ENCODE measurements around the gene SKAP2.

Gene SKAP2

DNA sequence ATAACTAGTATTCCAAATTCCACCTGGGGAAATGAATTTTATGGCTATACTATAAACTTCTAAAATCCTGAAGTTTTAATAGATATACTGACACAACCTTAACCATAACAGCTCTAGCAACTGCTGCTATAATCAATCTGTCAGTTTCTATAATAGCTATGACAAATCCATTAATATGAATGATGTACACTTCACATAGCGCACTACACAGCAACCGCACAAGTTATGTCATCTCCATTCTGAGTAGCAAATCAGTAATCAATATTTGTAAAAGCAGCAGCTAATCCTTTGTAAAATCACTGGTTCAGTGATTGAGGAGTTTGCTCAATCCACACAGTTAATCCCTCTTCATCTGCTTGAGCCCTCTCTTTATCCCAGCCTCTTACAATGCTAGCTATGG, 105.3 kb downstream of the SKAP2 start:
- DNase-seq (ENCODE audit: low read depth): no peak

DNA sequence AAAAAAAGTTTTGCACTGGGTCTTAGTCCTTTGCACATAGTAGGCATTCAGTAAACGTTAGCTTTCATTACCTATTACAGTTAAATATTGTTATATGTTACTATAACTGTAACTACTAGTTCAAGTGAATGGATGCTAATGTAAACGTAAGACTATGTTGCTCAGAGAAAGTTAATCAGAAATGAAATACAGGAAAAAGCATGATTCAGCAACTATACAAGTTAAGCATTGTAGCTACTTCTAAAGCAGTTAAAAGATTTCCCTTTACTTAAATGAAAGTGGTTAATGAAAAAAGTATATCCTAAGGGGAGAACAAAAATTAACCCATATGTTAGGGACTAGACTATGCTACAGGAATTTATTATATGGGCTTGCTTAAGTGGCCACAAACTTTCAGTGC, 121.2 kb downstream of the SKAP2 start:
- DNase-seq (ENCODE audit: low read depth): no peak

DNA sequence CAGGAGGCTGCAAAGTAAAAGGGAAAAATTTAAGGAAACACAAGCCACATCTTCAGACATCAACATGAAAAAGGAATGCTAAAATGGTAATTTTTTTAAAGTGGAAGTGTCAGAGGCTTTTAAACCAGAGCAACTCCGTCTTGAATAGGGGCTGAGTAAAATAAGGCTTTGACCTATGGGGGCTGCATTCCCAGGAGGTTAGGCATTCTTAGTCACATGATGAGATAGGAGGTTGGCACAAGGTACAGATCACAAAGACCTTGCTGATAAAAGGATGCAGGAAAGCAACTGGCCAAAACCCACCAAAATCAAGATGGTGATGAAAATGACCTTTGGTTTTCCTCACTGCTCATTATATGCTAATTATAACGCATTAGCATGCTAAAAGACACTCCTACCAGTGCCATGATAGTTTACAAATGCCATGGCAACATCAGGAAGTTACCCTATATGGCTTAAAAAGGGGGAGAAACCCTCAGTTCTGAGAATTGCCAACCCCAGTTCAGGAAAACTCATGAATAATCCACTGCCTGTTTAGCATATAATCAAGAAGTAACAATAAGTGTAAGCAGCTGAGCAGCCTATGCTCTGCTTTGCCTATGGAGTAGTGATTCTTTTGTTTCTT, 128.3 kb downstream of the SKAP2 start:
- no peak for DNase-seq (ENCODE audit: low read depth)

DNA sequence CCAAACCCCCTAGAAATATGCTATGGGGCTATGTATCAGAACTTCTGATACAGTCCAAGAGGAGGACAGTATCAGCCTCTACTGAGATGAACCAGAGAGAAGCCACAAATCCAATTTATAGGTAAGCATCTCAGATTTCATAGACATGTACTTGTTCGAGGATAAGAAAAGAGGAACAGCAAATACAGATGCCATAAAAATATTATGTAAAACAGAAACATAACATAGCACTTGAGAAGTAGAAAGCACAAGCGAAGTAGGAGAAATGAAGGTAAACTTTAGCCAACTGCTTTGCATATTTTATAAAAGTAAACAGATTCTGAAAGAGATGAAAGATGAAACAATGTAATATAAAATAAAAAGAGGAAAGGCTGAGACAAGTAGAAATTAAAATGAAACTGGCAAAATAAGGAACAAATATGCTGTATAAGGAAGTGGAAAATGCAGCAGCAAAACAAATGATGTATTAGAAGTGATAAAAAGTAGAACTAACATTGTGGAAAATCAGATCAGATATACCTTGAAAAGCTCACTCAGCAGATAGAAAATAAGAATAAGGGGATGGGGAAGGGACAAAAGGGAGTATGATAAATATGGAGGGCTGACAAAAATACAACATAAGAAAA, 135.1 kb downstream of the SKAP2 start:
- DNase-seq (ENCODE audit: low read depth): no peak

DNA sequence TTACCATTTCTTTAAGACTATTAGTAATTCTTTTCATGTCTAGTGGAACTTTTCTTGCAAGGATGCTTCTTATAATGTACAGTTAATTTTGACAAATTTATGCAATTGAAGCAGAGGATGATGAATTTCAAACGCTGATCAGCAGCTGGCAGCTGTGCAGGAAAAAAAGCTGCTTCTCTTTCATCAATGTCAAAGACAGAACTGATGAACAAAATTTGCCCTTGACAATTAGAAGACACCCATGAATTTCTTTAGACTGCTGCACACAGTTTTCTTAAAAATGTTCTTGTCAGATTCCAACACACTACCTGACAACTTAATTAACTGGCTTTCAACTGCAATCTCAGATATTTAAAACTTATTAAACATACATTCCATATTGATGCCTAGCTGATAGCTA, 138.3 kb downstream of the SKAP2 start:
- DNase-seq (ENCODE audit: low read depth): no peak

DNA sequence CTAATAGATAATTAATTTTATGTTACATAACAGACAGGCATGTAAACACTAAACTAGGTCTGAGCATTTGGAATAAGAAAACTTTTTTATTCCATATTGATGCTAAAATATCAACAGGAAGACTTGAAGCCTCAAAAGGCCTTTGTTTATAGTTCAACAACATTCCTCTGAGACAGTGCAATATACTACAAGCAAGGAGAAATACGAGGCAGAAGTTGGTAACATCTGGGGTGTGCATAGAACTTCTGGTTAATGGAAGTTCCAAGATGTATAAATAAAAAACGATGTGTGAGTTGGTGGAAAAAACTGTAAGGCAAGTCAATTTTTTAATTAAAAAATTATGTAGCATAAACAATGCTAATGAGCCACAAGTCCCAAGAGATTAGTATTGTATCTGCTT, 139.6 kb downstream of the SKAP2 start:
- no peak for DNase-seq (ENCODE audit: low read depth)

DNA sequence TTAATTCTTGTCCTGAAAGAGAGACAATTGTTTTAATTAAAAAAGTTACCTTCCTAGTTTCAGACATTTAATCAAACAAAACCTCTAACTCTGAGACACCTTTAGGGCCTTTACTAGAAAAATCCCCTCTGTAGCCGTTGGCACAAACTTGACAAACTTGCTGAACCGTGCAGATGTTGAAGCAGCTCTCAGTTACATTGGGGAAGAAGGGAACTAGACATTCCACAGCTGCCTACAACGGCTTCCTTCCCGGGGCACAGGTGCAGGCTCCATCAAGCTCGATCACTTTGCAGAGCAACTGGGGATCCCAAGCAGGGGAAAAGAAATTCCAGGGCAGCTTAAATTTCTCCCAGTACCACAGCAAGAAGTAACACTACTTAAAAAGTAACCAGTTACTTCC, 141.3 kb downstream of the SKAP2 start:
- no peak for DNase-seq (ENCODE audit: low read depth)

DNA sequence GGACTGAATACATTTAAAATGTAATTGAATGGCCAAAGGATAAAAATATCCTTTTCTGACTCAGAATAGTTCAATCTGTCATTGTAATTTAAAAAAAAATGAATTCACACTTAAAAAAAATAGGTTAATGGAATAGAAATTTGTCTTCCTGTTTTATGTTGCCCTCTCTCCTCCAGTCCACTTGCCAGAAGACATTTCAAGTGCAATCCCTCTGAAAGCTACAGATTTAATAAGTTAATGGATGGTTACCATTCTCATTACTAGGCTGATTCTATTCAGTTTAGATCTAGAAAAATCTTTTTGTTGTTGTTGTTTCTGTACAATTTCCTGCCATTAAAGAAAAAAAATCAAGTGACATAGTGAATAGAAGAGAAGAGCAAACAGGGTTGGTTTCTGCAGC, 142.9 kb downstream of the SKAP2 start:
- no peak for DNase-seq (ENCODE audit: low read depth)

DNA sequence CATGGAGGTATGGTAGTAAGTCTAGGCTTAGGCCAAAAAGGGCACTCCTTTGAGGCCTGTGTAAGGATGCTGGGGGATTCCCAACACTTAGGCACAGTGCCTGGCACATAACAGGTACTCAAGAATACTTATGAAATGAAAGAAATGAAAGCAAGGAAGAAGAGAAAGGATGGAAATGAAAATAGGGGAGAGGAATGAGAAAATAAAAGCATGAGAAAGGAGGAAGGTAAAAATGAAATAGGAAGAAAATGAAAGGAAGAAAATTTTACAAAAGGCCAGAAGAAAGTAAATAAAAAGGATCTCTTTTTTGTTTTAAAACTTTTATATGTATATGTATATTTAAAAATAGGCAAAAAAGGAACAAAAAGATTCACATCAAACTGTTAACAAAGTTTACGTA, 146.3 kb downstream of the SKAP2 start:
- DNase-seq (ENCODE audit: low read depth): no peak

DNA sequence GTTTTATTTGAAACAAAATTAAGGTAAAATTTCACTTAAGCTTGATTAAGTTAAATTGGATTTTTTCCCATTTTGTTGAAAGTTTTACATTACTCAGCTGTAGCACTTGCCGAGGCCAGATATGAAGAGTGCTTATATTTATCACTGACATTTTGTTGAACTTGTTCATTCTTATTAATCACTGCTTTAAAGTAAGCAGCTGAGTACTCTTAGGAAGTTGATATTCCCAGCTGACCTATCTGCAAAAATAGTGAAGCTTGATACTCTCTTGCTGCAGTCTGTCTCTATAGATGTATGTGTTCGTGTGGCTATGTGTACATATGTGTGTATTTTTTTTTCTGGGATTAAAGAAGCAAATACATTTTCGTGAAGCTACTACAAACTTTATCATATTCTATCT, 150.0 kb downstream of the SKAP2 start:
- DNase-seq (ENCODE audit: low read depth): no peak

DNA sequence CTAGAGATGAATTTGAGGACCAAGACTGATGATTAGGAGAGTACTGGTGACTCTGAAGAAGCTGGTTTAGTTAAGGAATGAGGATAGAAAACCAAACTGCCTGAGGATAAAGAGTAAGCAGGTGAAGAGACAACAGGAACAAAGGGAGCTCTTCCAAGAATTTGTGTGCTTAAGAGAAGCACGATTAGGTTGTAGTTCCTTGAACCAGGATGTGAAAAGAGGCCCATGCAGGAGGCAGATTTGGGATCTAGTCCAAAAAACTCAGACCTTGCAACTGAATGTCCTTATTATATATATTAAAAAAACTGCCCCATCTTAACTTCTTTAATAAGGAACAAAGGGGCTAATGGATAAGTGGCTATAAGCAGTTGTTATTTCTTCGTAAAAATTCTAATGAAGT, 150.4 kb downstream of the SKAP2 start:
- no peak for DNase-seq (ENCODE audit: low read depth)

DNA sequence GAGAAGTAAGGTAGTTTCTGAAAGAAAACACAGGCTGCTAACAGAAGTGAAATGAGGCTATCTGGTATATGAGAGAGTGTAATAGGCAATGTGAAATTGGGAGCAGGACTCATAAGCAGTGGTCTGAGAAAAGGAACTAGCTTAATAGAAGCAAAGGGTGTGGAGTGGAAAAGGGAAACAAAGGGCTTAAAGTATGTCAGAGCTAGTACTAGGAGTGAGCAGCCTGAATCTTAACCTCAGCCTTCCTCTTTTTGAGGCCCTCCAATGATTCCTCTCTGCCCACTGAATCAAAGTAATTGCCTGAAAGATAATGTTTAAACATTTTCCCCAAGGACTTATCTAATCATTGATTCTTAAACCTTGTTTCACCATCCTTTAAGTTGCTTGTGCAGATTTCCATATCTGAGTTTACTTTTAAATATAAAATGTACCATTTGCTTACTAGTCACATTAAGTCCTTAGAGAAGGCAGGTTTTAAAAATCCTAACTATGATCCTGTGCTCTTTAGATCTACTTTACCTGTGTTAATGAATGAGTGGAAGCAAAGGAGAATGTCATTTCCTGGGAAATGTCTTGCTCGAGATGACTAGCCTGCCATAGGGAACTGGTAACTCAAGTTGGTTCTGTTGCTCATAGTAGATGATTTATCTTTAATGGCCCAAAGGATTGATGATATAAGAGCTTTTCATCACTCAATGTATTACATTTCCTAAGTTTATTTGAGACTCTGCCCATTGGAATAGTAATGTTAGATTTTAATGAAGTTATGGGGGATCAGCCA, 155.0 kb downstream of the SKAP2 start:
- no peak for DNase-seq (ENCODE audit: low read depth)

DNA sequence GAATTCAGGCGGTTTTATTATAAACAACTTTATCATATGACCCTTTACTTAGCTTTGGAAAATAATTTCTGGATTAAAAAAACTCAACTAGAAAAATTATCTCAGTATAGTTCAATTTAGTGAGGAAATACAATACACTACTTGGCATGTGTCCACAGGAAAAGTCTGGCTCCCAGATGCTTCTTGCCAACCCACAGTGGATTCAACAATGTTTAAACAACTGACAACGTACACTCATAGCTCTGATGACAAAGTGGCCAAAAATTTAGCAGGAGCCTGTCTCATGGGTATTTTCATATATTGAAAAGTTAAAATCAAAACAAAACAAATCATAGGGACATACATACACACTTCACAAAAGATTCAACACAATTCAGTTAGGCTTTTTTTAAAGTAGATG, 158.8 kb downstream of the SKAP2 start:
- DNase-seq (ENCODE audit: low read depth): peak; percentile 95

DNA sequence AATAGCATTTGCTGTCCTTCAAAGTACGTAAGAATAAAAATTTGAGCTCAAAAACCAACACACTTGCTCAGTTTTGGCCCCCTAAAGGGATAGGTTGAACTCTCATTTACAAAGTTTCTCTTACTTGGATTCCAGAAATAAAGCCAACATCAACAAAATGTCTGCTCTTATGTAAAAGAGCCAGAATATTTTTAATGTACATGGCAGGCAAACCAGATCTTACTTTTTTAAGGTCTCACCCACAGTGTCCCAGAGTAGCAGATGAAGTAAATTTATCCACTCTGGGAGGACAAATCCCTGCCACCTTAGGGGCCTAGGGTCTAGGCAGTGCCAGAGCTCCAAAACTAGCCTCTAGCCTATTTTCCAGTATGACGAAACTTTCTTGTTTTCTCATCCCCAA, 159.6 kb downstream of the SKAP2 start:
- DNase-seq (ENCODE audit: low read depth): no peak

DNA sequence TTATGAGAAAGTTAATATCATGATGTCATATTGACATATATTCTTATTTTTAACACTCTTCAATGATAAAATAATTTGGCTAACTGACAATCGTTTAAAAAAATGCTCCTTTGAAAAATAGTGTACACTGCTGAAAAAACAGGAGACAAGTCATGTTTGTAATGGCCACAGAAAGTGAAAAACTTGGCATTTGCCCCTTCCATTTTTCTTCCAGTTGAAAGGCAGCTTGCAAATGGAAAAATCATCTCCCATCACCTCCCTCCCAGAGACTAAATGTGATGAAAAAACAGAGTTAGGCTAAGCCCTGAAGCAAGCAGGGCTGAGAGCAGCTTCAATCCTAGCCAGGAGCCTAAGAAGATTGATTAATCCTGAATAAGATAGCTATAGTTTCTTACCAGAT, 160.4 kb downstream of the SKAP2 start:
- no peak for DNase-seq (ENCODE audit: low read depth)

DNA sequence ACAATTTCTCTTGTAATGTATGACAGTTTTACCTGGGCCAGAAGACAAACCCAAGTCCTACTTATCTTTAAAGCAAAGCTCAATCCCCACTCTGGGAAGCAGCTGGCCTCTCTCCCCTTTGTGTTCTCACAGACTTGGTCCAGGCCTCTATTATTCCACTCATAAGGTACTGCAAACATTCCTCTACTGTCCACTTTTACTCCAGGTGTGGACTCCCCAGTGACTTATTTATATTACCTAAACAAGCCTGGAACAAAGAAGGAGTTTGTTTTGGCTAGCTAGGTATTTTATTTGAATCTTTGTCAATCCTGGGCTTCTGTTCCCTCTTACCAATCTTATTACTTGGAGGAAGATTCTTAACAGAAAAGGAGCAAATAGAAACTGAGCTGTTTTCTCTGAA, 163.5 kb downstream of the SKAP2 start:
- no peak for DNase-seq (ENCODE audit: low read depth)

DNA sequence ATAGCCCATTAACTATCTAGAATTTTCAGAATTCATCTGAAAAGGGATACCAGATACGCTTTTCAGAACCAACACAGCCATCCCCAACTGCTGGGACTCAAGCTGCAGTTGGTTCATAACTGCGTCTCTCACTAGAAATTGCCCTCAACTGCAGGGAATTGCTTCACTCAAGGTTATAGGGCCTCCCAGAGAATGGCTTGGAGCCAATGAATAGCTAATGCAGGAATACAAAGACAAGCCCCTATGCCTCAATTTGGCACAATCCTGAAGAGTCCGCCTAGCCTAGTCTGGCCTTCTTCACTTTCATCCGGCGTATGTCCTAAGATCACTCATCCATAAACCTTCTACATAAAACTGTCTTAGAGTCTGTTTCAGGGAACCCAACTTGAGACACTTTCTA, 164.0 kb downstream of the SKAP2 start:
- DNase-seq (ENCODE audit: low read depth): no peak

DNA sequence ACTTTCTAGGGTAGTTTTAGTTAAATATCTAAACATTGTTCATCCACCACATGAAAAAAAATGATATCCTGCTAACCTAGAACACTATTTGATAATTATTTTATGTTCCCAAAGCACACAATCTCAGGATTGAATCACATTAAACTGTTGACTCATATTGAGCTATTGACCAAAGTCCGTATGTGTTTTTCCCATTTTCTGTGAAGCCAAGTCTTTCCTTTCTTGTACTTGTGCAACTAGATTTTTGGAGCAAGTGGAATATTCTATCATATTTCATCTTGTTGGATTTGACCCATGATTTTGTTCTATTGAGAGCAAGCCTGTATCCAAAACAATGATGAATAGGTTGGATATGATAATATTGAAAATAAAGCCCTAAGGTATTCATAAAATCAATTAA, 164.6 kb downstream of the SKAP2 start:
- DNase-seq (ENCODE audit: low read depth): no peak

DNA sequence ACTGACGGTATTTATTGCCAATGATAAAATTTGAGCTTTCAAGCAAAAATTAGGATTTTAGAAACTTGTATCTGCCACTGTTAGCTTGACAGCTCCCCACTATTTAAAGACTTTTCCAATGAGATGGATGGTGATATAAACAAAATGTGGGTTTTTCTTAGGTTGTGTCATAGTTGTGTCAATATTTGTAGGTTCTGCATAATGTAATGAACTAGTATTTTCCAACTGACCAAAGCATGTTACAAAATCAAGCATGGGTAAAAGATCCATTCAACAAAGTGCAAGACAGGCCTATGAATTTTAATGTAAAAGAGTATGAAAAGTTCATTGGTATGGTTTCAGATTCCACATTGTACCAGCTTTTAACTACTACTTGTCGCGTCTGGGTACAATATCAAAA, 165.6 kb downstream of the SKAP2 start:
- no peak for DNase-seq (ENCODE audit: low read depth)

DNA sequence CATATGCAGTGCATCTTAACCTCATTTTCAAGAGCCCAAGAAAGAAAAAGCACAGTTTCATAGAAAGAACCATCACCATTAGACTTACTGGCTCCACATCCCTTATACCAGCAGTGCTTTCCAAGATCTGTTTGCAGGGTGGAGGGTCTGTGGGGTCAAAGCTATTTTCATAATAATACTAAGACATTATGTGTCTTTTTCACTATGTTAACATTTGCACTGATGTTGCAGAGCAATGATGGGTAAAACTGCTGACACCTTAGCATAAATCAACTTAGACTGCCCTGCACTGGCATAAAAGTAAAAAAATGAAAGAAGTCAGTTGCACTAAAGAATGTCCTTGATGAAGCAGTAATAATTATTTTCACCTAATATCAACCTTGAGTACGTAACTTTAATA, 166.2 kb downstream of the SKAP2 start:
- DNase-seq (ENCODE audit: low read depth): no peak

DNA sequence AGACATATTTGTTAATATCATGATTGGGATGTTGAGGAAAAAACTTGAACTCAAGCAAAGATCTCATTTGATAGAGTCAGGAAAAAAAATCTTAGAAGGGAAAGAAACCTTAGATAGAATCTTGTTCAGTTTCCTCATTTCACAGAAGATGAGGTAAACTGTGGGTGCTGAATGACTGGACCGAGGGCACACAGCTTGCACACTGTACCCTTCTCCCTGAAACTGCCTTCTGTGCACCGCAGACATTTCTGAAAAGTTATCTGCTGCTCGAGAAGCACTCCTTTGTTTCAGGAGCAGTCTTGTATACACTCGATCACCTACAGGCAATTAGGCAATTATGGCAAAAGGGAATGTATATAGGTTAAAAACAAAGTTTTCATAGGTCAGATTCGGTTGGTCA, 167.4 kb downstream of the SKAP2 start:
- no peak for DNase-seq (ENCODE audit: low read depth)

DNA sequence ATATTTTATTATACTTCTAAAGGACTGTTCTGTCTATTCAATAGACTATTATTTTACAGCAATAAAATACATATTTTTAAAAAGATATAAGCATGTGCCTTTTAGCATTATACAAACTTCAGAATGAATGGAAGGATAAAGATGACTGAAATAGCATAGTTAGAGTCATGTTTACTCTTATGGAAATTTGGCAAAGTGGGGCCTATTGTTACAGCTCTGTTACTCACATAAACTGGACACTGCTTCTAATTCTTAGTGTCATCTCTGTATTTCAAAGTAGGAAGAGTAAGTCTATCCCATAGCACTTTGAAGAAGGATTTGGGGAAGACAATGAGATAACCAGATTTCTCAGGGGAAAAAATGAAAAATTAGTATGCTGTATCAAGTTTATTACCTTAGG, 168.2 kb downstream of the SKAP2 start:
- no peak for DNase-seq (ENCODE audit: low read depth)

DNA sequence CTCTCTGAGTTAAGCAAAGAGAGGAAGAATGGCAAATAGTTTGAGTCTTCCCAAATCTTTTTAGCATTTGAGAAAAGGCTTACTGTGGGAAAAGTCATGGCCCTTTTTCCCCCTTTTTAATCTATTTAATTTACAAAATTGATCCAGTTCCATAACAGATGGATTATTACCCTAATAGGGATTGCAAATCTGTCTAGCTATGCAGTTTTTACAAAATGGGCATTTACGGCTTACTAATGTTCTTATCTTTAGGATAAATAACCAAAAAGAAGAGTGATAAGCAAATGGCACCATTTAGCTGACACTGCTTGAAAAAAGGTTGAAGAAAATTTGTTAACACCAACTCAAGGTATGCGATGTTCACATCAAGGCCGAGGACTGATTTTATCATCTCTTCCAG, 169.7 kb downstream of the SKAP2 start:
- no peak for DNase-seq (ENCODE audit: low read depth)

DNA sequence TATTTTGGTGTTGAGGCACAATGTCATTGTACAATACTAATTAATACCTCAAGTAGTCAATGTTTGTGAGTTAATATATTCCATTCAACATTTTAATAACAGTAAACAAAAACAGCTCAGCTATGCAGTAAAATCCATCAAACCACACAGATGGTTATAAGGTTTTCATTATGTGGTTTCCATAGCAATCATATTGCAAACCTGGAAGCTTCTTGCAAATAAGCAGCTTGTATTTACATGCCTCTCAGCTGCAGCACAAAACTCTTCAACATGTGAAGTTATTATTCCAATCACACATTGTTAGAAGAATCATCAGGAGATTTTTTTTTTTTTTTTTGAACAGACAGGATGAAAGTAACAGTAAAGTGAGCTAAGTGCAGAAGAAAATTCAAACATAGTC, 170.2 kb downstream of the SKAP2 start:
- no peak for DNase-seq (ENCODE audit: low read depth)
